NCI-H2171 (cell line): ENCODE results near the gene SCGB1A1.
A peak's percentile ranks its signal among the peaks of the same experiment; 100 is the strongest.
"Not testable (repeated sequence)": the region's sequence is repeated elsewhere in the genome, so short reads cannot be mapped to it uniquely, and the experiment has no call there.

ENCODE experiments used
- DNase-seq: peaks from one replicate; lab custom pipeline; 2025; lab: John Stamatoyannopoulos, UW

SCGB1A1 gene

DNA sequence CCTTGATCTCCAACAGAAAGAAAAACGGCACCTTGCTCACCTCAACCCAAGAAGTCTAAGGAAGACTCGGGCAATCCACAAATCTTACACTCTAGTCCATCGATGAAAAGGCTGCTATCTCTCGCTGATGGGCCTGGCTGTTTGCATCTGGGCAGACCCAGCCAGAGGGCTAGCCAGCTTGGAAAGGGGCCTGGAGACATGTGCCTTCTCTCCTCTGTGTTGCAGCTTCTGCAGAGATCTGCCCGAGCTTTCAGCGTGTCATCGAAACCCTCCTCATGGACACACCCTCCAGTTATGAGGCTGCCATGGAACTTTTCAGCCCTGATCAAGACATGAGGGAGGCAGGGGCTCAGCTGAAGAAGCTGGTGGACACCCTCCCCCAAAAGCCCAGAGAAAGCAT lies 3.2 kb downstream of the SCGB1A1 start:
- no peak for DNase-seq

DNA sequence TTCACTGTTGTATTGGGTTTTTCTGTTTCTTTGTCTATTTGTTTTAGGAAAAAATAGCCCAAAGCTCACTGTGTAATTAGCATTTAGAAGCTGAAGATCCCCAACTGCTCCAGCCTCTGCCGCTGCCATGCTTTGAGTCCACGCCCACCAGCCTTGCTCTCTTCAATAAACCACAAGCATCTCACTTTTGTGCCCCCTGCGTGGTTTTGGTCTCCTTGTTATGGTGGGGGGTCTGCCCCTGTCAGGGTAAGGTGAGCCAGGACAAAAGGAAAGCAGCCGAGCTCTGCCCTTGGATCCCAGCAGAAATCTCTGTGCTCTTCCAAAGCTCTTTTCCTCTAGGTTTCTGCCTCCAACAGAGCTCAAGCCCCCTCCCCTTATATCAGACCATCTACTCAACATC lies 4.2 kb downstream of the SCGB1A1 start:
- no peak for DNase-seq

DNA sequence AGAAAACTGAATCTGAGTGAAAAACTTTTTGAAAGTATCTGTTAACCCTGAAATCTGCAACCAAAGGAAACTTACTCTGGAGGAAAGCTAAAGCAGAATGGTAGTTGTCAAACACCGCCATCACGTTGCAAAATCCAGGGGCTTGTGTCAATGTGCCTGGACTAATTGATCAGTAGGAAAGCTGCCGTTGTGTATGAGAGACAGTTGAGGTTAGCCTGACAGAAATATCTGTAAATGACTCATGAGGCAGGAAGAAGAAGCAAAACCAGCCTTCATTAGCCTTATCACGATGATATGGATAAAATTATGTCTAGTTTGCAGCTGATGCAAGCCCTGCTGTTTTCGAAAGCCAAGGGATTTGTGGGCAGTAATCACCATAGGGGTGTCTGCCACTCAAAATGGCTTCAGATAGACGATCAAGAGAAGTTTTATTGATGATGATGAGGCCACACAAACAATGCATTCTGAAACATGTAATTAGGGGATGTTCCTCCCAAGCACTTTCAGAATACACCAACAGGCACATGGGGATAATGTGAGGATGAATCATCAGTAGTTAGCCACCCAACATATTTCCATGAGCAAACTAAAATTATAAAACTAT lies 8.9 kb downstream of the SCGB1A1 start:
- no peak for DNase-seq

DNA sequence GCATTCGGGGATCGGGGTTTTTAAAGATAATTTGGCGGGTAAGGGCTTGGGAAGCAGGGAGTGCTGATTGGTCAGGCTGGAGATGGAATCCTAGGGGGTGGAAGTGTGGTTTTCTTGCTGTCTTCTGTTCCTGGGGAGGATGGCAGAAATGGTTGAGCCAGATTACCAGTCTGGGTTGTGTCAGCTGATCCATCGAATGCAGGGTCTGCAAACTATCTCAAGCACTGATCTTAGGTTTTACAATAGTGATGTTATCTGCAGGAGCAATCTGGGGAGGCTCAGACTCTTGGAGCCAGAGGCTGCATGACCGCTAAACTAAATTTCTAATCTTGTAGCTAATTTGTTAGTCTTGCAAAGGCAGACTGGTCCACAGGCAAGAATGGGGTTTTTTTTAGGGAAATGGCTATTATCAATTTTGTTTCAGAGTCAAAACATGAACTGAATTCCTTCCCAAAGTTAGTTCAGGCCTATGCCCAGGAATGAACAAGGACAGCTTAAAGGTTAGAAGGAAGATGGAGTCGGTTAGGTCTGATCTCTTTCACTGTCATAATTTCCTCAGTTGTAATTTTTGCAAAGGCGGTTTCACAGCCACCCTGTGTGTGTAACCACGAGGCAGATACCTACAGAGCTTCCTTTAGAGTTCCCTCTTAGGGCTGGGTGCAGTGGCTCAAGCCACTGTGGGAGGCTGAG lies 10.2 kb downstream of the SCGB1A1 start:
- no peak for DNase-seq

DNA sequence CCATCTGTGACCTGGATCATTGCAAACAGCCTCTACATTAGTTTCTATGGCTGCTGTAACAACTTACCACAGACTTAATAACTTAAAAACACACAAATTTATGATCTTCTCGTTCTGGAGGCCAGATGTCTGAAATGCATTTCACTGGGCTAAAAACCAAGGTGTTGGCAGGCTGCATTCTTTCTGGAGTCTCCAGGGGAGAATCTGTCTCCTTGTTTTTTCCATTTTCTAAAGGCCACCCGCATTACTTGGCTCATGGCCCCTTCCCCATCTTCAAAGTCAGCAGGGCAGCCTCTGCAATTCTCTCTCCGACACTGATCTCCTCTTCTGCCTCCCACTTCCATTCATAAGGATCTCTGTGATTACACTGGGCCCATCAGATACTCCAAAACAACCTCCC lies 11.6 kb downstream of the SCGB1A1 start:
- DNase-seq = no peak

DNA sequence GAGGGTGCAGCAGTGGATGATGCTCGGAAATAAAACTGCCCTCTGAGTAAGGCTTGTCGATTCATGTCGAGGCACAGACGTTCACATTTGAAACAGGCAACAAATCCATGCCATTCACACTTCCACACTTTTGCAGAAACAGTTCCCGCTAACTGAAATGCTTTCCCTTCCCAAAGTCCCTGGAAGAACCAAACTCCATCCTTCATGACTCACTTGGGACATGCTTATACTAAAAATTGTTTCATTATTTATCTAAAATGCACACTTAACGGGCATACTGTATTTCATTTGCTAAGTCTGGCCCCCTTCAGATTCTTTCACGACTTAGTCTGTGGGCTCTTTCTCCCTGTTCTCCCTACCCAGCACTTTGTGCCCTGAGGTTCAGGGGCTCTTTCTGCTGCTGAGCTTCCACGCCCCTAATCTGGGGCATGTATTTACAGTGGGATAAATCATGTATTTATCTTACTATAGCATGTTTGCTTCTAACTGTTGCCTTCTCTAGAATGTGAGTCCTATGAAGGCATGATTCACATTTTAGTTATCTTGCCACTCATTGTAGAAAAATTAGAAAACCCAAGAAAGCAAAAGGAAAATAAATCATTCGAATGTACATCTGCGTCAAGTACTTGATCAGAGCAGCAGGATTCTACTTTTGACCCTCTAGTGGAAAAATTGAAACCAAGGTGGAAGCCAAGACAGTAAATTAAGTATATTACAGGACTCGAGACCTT lies 12.5 kb downstream of the SCGB1A1 start:
- no peak for DNase-seq

DNA sequence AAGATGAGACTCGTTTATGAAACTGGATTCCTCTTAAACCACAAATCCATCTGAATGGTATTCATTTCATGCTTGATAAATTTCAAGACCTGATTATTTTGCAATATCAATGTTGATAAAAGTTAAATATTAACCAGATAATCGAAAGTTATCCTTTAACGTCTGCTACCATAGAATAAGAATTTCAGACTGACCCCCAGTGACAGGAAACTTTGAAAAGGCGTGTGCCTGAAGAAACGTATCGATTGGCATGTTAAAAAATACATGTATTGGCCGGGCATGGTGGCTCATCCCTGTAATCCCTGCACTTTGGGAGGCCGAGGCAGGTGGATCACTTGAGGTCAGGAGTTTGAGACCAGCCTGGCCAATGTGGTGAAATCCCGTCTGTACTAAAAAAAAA lies 13.9 kb downstream of the SCGB1A1 start:
- no peak for DNase-seq

DNA sequence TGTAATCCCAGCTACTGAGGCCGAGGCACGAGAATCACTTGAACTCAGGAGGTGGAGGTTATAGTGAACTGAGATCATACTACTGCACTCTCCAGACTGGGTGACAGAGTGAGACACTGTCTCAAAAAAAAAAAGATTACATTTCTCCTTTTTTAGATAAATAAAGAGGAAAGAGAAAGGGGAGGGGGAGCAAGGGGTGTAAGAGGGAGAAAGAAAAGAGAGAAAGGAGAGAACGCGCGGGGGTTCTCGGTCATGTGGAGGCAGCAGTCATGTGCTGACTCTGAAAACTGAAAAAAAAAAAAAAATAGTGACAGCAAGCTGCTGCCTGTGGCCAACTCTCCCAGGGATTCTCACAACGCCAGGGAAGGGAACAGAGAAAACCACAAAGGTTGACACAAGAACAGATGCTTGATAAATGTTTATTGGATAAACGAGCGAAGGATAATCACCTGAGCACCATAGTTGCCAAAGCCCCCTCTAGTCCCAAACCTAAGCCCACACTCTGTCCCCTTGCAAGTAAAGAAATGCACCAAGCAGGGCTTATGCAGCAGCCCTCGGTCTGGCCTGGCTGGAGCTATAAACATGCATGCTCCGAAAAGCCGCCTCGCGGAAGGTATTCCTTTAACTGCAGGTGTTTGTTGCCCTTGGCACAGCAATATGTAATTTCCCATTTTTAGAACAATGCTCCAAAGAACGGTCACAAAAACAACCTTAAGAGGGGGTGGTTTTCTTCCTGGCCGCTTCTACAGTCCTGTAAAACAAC lies 14.5 kb downstream of the SCGB1A1 start:
- peak; percentile 86 for DNase-seq

DNA sequence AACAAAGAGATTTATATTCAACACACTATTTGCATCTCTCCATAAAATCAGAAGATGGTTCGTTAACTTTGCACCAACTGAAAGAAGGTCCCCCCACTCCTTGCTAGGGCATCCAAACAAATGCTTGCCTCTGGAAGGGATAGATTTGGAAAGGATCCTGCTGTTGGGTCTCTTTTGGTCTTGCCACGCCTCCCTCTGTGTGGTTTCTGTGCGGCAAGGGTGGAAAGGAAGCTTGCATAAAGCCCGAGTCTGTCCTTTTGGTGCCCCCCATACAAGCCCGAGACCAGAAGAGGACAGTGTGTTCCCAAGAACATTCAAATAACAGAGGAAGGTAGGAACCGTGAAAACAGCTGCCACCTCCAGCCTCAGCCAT lies 15.1 kb downstream of the SCGB1A1 start:
- DNase-seq = no peak

DNA sequence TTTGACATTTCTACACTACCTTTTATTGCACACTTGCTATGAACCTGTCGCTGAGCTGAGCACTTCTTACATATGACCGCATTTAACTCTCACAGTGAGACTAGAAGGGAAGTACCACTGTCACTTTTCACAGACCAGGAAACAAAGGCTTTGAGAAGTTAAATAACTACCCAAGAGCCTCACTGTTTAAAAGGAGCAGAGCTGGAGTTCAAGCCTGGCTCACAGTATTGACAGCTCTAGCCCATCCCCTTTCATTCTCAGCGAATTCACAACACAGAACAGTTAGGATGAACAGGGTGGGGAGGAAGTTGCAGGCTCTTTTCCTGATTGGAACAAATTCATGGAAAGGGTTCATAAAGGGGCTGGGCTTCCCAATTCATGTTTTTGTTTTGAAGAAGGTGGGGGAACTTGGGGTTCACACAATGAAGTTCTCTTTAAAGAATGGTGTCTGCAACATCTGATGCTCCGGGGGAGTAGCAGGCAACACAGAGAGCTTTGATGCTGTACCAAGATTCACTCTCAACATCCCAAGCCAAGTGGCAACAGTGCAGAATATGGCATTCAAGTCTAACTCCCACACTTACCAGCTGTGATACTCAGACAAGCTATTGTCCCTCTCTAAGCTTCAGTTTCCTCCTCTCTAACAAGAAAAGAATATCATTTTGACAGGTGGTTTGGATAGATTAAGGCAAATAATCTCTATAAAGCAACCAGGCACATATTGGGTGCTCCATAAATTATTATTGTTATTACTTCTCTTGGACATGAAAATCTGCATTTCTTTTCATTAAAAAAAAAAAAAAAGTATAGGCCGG lies 17.2 kb downstream of the SCGB1A1 start:
- DNase-seq = no peak

DNA sequence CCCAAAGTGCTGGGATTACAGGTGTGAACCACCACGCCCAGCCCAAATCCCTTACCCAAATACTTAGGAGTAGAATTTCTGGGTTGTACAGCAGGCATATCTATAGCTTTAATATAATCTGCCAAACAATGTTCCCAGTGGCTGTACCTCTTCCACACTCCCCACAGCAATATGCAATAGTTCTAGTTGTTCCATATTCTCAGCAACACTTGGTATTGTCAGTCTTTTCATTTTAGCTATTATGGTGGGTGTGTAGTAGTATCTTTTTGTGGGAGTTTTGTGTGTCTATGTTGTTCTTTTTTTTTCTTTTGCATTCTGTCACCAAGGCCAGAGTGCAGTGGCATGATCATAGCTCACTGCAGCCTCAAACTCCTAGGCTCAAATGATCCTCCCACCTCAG lies 18.8 kb downstream of the SCGB1A1 start:
- DNase-seq = no peak

DNA sequence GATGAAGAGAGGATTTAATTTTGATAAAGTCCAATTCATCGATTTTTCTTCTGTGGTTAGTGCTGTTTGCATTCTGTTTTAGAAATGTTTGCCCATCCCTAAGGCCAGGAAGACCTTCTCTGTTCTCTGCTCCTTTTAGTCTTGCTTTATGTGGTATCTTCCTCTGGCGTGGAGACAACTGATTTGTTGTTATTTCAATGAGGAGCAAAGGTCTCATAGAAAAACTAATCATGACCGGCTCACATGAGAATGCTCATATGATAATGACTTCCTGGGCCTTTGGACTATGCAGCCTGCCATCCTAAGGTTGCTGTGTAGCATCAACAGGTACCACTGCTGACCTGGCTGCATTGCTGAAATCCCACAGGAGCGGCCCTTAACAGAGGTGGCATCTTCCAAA lies 19.8 kb downstream of the SCGB1A1 start:
- DNase-seq = no peak

DNA sequence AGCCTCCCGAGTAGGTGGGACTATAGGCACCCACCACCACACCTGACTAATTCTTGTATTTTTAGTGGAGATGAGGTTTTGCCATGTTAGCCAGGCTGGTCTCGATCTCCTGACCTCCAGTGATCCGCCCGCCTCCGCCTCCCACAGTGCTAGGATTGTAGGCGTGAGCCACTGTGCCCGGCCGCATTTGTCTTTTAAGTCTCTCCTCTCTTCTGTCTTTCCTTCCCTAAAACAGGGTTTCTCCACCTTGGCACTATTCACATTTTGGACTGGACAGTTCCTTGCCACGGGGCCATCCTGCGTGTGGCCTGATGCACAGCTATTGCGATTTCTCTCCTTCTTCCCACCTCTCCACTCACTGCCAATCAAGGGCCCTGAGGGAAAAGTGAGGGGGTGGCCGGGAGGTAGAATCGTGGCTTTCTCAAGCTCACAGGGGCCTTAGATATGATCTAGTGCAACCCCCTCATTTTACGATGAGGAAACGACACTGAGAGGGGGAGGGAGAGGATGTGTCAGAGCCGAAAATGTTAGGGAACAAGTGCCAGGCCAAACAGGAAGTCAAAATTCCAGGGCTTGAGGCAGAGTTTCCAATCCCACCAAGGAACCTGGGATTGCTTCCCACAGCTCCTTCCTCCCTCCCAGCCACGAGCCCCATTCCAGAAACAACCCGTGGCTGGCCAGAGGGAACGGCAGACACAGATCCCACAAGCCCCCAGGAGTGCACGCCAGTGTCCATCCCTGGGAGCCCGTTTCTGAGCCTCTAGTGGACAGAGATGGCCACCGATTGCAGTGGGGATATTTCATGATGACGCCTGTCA lies 21.2 kb downstream of the SCGB1A1 start:
- DNase-seq = no peak

DNA sequence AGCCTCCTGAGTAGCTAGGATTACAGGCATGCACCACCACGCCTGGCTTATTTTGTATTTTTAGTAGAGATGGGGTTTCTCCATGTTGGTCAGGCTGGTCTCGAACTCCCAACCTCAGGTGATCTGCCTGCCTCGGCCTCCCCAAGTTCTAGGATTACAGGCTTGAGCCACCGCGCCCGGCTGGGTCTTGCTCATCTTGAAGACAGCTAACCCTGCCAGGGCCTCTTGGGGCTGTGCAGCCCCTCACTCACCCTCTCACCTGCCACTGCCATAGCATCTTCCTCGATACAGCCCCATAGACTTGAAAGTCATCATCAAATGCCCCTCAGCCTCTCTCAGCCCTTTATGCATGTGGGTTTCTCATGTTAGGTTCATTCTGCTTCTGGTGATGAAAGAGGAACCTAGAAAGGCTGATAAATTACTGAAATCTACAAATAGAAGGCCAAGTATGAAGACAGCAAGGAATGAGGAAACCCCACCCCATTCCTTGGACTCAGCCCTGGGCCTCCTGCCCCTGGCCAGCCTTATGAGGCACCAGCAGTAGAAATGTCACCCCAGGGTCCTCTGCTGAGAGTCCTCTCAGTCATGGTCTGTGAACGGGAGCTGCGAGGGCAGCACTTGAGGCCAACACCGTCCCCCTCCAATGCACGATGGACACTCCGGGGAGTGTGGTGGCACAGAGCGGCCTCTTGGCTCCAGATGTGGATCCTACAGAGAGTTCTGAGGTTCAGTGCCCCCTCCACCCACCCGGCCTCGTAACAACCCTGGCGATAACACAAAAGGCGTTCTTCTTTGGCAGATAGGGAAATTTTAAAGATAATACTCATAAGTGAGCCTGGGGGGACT lies 24.8 kb downstream of the SCGB1A1 start:
- DNase-seq = no peak

DNA sequence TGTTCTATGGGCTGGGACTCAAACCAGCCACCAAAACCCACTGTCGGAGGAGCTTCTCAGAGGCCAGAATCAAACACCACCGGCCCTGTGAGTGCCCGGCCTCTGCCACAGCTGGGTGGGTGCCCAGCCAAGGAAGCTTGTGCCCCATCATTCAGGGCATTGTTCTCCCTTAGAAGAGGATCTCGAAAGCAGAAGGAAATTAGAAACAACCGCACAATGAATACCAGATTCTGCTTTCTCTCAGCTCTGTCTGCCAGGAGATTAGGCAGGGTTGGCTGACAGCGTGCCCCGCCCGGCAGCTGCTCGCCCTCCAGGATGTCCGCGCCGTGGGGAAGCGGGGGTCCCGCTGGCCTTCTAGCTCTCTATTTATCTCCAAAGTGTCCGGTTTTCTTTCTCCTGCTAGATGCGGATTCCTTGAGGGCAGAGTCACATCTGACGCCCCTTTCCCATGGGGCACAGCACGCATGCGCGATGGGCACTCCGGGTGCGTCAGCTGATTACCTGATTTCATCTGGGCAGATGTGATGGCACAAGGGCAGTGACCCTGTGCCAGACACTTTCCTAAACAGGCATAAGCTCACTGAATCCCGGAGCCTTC lies 25.5 kb downstream of the SCGB1A1 start:
- DNase-seq = peak; percentile 62

DNA sequence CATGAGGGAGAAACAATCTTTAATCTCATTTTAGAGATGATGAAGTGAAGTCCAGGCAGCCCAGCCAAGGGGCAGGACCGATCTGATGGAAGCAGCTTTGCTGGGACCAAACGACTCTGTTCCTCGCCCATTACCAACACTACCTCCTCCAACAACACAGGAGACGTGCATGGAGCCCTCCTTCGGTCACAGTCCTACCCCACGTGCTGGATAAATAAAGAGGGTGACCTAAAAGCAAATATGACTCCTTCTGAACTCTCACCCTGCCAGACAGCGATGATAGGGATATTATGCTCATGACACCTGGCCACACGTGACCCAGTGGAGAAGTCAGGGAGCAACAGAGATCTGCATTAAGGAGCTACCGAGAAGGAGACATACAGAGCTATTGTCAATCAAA lies 26.0 kb downstream of the SCGB1A1 start:
- DNase-seq = no peak

DNA sequence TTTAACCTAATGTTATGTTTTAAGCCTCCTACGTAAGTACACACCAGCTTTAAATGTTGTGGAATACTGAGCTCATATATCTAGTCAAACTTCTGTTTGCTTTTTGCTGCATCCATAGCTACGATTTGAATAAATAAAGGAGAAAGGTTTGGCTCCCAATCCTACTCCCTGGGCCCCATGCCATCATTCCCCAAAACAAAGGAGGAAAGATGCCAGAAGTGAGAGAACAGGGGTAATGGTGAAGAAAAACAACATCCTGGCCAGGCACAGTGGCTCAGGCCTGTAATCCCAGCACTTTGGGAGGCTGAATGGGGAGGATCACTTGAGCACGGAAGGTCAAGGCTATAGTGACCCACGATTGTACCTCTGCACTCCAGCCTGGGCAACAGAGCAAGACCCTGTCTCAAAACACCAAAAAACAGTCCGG lies 26.5 kb downstream of the SCGB1A1 start:
- DNase-seq = no peak

DNA sequence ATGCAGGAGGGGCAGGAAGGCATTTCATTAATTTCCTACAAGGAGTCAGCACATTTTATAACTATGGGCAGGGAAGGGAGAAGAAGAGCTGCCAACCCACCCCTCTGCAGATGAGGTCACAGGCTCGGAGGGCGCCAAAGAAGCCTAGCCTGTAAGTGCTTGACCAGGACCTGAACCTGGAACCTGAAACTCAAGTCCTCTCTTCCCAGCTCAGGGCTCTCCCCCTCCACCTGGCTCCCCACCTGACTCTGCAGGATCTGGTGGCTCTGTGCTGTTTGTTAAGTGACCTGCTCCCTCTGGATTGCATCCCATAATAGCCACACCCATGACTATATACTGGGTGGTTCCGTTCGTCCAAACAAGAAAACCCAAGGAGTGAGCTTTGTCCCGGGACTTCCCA lies 27.3 kb downstream of the SCGB1A1 start:
- DNase-seq = no peak

DNA sequence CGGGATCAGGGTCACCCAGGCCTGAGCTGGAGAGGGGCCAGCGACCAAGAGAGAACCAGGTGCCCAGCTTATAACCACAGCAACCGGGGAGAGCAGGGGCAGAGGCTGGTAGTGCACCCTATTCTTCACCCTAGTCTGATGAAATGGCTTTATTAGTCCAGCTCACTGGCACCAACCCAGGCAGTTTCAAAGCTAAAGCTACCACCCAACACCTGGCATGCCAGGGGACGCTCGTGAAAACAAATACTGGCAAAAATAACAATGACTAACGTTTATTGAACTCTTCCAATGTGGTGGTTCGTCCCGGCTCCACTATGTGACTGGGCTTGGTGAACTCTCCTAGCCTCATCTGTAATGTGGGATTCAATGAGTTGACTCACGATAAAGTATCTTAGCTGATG lies 30.6 kb downstream of the SCGB1A1 start:
- DNase-seq = no peak

DNA sequence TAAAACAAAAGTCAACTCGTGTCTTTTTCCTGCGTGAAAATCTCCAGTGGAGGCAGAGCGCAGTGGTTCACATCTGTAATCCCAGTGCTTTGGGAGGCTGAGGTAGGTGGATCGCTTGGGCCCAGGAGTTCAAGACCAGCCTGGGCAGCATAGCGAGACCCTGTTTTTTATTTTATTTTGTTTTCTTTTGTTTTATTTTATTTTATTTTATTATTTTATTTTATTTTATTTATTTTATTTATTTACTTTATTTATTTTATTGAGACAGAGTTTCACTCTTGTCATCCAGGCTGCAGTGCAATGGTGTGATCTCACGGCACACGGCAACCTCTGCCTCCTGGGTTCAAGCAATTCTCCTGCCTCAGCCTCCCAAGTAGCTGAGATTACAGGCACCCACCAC lies 31.1 kb downstream of the SCGB1A1 start:
- not testable (repeated sequence) for DNase-seq
